A549 (cell line): ENCODE measurements around the gene PIGZ.

Experiments
- BHLHE40 ChIP-seq: IDR thresholded peaks from 2 replicates; pipeline ENCODE4 v1.6.1; 2012; ENCODE audit warnings: low read depth, low read length, inconsistent platforms
- EP300 ChIP-seq, 2 experiments: fragments of >200 bp; sonication (Bioruptor Twin); formaldehyde crosslinking; IDR thresholded peaks; 2 replicates in 1 of 2; 3 replicates in 1 of 2; pipeline ENCODE4 v1.6.1; 2016 to 2017
- FOSL2 ChIP-seq, 2 experiments: fragments of 450-650 bp in 1 of 2; fragments of >200 bp in 1 of 2; sonication (Bioruptor Twin) in 1 of 2; formaldehyde crosslinking; IDR thresholded peaks; 2 replicates each; pipeline versions ENCODE4 v1.5.0 to v1.6.1; 2016 to 2020; ENCODE audit warnings: mild to moderate bottlenecking in 1 of 2, moderate library complexity in 1 of 2
- JUNB ChIP-seq: fragments of >200 bp; sonication (Bioruptor Twin); formaldehyde crosslinking; IDR thresholded peaks from 2 replicates; pipeline ENCODE4 v1.6.1; 2016
- MYC ChIP-seq: IDR thresholded peaks from 2 replicates; pipeline ENCODE4 v1.6.1; 2012; ENCODE audit warnings: mild to moderate bottlenecking, inconsistent platforms, low read length, improper control_type of control experiment, borderline replicate concordance
- POLR2A ChIP-seq: IDR thresholded peaks from 2 replicates; pipeline ENCODE4 v1.6.1; 2012; ENCODE audit warnings: mild to moderate bottlenecking, low read length
- RARB ChIP-seq: fragments of 250-450 bp; sonication (Bioruptor Pico); IDR thresholded peaks from 2 replicates; pipeline ENCODE4 v1.8.0; 2021; ENCODE audit warnings: mild to moderate bottlenecking, moderate library complexity
- RFX5 ChIP-seq: fragments of 450-650 bp; IDR thresholded peaks from 2 replicates; pipeline ENCODE4 v1.7.1; 2014; ENCODE audit warnings: antibody characterized with exemption, mild to moderate bottlenecking, moderate library complexity
- TF ChIP-seq, protein P1 (sequence below): fragments of >200 bp; sonication (Bioruptor Twin); formaldehyde crosslinking; IDR thresholded peaks from 3 replicates; pipeline ENCODE4 v1.5.1; 2016
- TF ChIP-seq, protein P2 (sequence below): fragments of 200-600 bp; sonication (generic); IDR thresholded peaks from 2 replicates; pipeline ENCODE4 v1.6.1; 2016; ENCODE audit warnings: antibody characterized with exemption, mild to moderate bottlenecking, moderate library complexity
- TF ChIP-seq, protein P3 (sequence below): fragments of 250-450 bp; sonication (Bioruptor Pico); IDR thresholded peaks from 2 replicates; pipeline ENCODE4 v1.5.0; 2021; ENCODE audit warnings: mild to moderate bottlenecking, moderate library complexity, borderline replicate concordance
- TF ChIP-seq, protein P4 (sequence below): fragments of >200 bp; sonication (Bioruptor Twin); formaldehyde crosslinking; IDR thresholded peaks from 2 replicates; pipeline ENCODE4 v1.6.1; 2016

DNA sequence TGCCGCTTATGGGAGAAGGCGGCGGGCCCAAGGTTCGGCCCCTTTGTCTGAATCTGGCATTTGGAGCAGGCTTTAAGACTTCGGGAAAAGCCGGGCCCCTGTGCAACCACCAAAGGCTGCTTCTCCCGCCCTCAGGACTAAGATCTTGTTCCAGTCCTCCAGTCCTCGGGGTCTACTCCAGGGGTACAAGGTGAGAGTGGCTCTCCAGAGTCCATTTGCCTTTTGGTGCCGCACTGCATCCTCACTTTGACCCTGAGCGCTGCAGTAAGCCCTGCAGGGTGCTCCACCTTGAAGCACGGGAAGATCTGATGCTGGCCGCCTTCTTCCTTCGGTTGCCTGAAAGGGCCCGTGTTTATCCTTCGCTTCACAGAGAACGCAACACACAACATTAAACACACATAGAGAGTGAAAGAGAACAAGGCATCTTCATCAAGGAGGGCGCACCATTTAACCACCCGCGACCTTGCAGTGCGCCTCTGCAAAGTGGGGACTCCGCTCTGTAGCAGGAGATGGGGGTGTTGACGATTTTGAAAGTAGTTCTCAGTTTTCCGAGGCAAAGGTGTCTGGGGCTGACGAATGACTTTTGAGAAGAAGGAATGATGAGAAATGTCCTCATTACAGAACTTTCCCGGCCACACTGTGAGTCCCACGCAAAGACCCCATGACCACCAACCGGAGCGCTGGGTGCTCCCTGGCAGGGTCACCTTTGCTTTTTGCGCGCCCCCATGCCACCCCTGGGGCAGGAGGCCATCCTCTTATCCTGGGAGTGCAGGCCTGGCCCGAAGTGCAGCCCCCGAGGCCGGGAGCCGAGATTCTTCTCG, 1.0 kb downstream of the PIGZ start:
- TF ChIP-seq, protein P1, sequence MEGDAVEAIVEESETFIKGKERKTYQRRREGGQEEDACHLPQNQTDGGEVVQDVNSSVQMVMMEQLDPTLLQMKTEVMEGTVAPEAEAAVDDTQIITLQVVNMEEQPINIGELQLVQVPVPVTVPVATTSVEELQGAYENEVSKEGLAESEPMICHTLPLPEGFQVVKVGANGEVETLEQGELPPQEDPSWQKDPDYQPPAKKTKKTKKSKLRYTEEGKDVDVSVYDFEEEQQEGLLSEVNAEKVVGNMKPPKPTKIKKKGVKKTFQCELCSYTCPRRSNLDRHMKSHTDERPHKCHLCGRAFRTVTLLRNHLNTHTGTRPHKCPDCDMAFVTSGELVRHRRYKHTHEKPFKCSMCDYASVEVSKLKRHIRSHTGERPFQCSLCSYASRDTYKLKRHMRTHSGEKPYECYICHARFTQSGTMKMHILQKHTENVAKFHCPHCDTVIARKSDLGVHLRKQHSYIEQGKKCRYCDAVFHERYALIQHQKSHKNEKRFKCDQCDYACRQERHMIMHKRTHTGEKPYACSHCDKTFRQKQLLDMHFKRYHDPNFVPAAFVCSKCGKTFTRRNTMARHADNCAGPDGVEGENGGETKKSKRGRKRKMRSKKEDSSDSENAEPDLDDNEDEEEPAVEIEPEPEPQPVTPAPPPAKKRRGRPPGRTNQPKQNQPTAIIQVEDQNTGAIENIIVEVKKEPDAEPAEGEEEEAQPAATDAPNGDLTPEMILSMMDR, result no peak
- TF ChIP-seq, protein P2, sequence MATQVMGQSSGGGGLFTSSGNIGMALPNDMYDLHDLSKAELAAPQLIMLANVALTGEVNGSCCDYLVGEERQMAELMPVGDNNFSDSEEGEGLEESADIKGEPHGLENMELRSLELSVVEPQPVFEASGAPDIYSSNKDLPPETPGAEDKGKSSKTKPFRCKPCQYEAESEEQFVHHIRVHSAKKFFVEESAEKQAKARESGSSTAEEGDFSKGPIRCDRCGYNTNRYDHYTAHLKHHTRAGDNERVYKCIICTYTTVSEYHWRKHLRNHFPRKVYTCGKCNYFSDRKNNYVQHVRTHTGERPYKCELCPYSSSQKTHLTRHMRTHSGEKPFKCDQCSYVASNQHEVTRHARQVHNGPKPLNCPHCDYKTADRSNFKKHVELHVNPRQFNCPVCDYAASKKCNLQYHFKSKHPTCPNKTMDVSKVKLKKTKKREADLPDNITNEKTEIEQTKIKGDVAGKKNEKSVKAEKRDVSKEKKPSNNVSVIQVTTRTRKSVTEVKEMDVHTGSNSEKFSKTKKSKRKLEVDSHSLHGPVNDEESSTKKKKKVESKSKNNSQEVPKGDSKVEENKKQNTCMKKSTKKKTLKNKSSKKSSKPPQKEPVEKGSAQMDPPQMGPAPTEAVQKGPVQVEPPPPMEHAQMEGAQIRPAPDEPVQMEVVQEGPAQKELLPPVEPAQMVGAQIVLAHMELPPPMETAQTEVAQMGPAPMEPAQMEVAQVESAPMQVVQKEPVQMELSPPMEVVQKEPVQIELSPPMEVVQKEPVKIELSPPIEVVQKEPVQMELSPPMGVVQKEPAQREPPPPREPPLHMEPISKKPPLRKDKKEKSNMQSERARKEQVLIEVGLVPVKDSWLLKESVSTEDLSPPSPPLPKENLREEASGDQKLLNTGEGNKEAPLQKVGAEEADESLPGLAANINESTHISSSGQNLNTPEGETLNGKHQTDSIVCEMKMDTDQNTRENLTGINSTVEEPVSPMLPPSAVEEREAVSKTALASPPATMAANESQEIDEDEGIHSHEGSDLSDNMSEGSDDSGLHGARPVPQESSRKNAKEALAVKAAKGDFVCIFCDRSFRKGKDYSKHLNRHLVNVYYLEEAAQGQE, result no peak
- no peak for TF ChIP-seq BHLHE40
- TF ChIP-seq POLR2A, result no peak
- TF ChIP-seq, protein P3, sequence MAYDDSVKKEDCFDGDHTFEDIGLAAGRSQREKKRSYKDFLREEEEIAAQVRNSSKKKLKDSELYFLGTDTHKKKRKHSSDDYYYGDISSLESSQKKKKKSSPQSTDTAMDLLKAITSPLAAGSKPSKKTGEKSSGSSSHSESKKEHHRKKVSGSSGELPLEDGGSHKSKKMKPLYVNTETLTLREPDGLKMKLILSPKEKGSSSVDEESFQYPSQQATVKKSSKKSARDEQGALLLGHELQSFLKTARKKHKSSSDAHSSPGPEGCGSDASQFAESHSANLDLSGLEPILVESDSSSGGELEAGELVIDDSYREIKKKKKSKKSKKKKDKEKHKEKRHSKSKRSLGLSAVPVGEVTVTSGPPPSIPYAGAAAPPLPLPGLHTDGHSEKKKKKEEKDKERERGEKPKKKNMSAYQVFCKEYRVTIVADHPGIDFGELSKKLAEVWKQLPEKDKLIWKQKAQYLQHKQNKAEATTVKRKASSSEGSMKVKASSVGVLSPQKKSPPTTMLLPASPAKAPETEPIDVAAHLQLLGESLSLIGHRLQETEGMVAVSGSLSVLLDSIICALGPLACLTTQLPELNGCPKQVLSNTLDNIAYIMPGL (CRISPR knock-in tag), result no peak
- TF ChIP-seq RFX5, result no peak
- TF ChIP-seq JUNB, result no peak
- no peak for TF ChIP-seq EP300 (IDR thresholded peaks at IDR 0.05)
- TF ChIP-seq, protein P4, sequence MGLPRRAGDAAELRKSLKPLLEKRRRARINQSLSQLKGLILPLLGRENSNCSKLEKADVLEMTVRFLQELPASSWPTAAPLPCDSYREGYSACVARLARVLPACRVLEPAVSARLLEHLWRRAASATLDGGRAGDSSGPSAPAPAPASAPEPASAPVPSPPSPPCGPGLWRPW, result no peak
- no peak for TF ChIP-seq MYC
- no peak for TF ChIP-seq RARB (CRISPR knock-in tag)
- no peak for TF ChIP-seq FOSL2 (IDR thresholded peaks at IDR 0.05)
- no peak for TF ChIP-seq FOSL2 (CRISPR knock-in tag; IDR thresholded peaks at IDR 0.05)
